GM19099 (cell line): ENCODE results near the gene PLAAT4.

Source experiments
- POLR2A ChIP-seq: IDR thresholded peaks from 3 replicates; pipeline ENCODE4 v1.6.1; 2011; ENCODE audit warnings: low read depth; ENCODE audit not compliant: insufficient read length; ENCODE audit errors: extremely low read depth

Gene PLAAT4

DNA sequence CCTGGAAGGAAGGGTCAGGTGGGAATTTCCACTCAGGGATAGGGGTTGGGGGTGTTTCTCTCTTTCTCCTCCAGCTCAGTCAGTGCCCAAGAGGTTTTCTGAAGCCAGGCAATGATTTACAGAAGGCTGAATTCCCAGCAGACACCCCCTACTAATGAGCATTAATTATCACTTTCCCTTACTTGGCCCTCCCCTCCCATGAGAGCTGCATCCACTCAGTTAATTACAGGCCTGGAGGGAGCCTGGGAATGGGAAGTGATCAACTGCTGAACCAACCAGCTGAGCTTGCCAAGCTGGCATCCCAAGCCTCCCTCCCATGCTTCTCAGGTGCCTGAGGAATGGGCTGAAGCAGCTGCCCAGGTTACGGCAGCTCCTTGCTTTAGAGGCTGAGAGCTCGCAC, 29.7 kb upstream of the PLAAT4 start:
- TF ChIP-seq POLR2A, result no peak

DNA sequence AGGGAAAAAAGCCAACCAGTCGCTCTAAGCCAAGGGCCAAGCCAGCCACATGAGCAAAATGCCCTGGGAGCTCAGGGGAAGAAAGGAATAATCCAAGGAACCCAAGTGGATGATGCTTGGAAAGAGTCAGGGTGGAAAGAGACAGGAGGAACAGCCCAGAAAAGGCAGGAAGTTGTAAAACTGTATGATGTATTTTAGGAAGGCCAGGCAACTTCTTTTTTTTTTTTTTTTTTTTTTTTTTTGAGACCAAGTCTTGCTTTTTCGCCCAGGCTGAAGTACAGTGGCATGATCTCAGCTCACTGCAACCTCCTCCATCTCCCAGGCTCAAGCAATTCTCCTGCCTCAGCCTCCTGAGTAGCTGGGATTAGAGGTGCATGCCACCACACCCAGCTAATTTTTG, 29.1 kb upstream of the PLAAT4 start:
- no peak for TF ChIP-seq POLR2A

DNA sequence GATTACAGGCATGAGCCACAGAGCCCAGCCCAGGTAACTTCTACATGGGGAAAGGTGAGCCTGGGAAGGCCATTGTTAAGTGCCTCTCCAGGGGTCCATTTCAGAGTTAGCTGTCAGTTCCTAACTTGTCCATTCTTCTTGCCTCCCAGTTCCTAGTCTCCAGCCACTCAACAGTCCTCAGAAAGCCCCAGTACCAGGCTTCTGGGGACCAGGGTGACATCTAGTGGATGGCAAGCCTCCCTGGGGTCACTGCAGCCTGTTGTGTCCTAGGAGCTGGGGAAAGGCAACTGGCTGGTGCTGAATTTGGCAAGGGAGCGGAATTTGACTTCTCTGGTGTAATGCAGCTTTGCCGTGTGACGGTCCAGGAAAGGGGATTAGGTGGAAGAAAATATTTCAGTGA, 28.6 kb upstream of the PLAAT4 start:
- no peak for TF ChIP-seq POLR2A

DNA sequence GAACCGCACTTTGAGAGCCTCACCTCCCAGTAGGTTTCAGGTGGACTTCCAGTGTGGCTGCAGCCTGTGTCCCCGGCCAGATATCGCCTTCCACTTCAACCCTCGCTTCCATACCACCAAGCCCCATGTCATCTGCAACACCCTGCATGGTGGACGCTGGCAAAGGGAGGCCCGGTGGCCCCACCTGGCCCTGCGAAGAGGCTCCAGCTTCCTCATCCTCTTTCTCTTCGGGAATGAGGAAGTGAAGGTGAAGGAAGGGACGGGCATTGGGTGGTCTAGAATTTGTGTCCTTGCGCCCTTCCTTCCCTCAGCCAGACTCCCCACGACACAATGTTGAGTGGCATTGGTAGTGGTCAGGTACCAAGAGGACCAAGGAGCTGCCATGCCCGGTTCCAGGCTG, 27.9 kb upstream of the PLAAT4 start:
- no peak for TF ChIP-seq POLR2A

DNA sequence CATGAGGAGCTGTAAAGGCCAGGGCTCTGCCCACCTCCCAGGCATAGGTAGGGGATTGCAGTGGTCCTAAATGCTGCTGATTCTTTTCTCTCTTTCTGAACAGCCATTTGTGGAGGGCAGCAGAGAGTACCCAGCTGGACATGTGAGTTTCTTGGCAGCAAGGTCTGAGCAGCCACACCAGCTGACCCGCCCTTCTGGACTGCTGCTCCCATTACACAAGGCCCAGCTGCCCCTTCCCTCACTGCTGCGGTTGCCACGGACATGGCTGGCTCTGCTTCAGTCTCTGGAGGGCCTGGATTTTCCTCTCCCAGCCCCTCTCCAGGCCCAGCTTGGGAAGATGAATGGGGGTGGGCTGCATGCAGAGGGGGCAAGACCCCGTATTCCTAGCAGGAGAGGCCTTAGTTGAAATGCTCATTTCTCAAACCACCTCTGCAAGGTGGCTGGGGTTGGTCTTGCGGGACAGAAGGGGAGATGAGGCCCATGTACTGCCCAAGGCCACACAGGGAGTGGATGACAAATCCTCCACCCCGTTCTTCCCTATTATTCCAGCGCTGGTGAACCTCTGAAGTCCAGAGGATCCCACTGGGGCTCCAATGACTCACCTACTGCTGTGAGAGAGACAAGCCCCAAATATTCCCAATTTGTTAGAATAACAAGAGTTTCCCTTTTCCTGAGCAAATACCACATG, 26.1 kb upstream of the PLAAT4 start:
- no peak for TF ChIP-seq POLR2A

DNA sequence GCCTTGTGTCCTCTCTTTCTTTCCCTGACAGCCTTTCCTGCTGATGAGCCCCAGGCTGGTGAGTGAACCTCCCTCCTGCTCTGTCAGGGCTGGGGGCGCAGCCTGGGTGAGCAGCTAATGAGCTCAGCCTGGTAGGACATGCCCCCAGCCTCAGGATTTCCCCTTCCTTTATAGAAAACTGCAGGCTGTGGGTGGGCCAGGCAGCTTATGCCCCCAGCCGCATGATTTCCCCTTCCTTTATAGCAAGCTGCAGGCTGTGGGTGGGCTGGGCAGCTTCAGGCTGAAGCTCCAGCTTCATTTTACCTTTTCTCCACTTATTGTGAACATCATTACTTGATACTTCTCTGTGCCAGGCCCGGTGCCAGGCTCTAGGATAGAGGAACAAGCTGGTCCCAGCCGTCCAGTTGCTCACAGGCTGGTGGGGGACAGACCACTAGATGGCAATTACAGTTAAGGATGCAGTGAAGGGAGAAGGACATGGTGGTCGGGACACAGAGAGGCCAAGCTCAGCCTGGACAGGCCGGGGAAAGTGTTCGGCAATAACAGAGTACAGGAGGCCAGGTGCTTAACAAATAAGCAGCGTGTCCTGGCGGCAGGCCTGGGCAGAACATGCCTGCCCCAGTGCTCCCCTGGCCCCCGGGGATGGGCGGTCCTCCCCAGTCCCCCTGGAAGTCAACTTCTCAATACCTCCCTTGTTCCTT, 25.4 kb upstream of the PLAAT4 start:
- TF ChIP-seq POLR2A, result no peak

DNA sequence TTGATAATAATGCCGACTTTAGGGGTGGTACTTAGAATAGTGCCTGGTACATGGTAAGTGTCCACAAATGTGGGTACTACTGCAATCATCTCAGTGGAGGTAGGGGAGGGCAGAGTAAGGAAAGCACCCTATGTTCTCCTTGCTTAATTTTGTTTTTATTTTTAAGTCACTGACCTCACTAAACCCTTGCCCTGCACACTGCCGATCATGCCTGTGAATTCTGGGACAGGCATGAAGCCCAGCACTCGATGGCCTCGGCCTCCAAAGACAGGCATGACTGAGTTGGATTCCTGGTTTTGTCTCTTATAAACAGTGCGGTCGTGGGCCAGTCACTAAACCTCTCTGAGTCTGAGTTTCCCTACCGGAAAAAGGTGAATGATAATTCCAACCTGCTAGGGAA, 23.8 kb upstream of the PLAAT4 start:
- TF ChIP-seq POLR2A, result no peak

DNA sequence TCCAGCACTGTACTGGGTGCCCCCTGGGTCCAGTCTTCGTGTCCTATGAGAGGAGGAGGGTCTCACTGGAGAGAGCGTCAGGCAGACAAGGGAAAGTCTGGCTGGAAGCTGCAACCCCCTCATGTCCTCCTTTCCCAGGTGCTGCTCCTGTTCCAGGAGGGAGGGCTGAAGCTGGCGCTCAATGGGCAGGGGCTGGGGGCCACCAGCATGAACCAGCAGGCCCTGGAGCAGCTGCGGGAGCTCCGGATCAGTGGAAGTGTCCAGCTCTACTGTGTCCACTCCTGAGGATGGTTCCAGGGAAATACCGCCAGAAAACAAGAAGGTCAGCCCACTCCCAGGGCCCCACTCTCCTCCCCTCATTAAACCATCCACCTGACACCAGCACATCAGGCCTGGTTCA, 20.5 kb upstream of the PLAAT4 start:
- TF ChIP-seq POLR2A, result no peak

DNA sequence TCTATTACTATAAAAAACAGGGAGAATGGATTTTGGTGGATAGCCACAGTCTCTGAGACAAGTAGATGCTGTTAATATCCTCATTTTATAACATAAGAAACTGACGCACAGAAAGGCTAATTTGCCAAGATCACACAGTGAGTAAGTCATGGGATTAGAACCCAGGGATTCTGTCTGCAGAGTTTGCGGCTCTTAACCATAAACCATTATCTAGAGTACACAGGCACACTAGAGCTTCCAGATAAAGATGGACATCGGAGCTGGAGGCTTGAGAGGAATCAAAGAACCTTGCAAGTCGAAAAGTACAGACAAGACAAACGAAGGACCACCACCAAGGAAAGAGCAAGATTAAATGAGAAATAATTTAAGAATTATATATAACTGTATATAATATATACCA, 19.5 kb upstream of the PLAAT4 start:
- no peak for TF ChIP-seq POLR2A

DNA sequence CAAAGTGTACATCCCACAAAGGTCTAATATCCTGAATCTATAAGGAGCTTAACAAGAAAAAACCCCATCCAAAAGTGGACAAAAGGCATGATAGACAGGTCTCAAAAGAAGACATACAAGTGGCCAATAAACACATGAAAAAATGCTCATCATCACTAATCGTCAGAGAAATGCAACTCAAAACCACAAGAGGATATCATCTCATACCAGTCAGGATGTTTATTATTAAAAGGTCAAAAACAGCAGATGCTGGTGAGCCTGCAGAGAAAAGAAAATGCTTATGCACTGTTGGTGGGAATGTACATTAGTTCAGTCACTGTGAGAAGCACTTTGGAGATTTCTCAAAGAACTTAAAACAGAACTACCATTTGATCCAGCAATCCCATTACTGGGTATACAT, 18.1 kb upstream of the PLAAT4 start:
- no peak for TF ChIP-seq POLR2A

DNA sequence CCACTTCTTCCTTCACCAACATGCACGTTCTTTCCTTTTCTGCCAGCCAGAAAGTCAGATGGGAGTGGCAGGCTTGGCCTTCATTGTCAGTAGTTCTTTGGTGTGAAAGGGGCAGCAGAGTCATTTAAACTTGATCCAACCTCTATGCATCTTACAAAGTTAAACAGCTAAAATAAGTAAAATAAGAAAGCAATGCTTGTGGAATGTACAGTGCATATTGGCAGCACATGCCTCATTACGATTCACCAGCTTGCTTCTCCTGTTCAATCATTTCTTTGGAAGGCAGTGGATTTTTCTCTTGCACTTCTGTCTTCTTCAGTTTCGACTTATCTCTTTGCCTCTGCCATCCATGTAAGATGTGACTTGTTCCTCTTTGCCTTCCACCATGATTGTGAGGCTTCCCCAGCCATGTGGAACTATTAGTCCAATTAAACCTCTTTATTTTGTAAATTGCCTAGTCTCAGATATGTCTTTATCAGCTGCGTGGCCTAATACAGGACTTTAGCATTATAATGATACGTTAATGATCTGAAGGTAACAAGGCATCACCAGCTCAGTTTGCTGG, 15.9 kb upstream of the PLAAT4 start:
- no peak for TF ChIP-seq POLR2A

DNA sequence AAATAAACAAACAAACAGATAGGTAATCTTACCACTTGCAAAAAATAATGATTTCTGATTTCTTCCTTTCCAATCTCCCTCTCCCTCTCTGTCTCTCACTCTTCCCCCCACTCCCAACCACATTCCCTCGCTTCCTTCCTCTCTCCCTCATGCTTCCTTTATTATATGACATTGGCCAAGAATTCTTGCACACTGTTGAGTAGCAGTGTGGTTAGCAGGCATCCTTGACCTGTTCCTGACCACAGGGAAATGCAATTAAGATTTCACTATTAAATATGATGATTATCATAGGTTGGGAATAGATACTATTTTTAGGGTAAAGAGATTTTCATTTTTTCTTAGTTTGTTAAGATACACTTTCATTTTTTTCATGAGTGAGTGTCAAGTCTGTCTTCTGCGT, 14.7 kb upstream of the PLAAT4 start:
- no peak for TF ChIP-seq POLR2A

DNA sequence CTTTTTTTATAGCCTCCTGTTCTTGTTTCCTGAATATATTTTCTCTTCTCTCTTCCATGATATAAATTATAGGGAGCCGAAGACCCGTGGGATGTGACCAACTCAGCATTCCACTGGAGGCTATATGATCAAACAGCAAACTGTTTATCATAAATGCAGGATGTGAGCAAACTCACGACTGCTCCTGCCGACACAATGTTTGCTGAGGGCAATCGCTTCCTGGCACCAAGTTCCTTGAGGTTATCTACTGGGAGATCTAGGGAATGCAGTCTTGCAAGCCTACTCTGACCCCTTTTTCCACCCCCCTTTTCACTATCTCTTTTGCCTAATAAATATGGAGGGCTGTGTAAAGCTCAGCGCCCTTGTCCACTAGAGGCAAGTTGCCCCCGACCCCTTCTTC, 13.5 kb upstream of the PLAAT4 start:
- TF ChIP-seq POLR2A, result no peak

DNA sequence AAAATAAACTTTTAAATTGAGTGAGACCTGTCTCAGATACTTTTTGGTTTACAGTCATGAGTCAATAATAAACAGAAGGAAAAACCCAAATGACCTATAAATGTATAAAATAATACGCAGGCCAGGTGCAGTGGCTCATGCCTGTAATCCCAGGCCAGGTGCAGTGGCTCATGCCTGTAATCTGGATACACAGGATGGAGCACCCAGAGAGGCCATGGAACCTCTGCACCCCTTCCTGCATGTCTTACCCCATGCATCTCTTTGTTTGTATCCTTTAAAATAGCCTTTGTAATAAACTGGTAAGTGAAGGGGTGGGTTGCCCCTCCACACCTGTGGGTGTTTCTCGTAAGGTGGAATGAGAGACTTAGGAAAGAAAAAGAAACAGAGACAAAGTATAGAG, 8.9 kb upstream of the PLAAT4 start:
- no peak for TF ChIP-seq POLR2A

DNA sequence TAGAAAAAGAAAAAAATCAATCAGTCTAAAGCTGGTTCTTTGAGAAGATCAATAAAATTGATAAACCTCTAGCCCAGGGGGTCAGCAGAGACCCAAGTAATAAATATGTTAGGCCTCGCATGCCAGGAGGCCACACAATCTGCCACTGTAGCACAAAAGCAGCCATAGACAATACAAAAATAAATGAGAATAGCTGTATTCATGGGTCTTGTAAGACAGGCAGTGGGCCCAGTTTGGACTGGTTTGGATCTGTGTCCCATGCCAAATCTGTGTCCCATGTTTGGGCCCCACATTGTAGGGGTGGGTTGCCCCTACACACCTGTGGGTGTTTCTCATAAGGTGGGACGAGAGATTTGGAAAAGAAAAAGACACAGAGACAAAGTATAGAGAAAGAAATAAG, 6.6 kb upstream of the PLAAT4 start:
- no peak for TF ChIP-seq POLR2A

DNA sequence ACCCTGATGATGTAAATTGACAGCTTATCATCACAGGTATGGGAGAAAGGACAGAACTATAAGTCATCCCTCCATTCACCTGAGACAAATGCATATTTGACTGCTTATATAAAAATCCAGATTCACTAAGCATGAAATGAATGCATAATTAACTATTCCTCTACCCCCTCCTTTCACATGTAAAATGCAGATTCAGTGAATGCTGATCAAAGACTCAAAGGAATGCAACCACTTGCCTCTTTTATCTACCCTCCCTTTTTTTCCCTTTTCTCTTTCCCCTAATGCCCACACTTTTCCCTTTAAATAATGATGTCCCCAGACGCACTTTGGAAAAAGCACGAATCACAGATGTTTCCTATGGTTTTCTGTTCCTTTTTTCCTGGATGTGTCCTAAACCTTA, 4.5 kb upstream of the PLAAT4 start:
- TF ChIP-seq POLR2A, result no peak

DNA sequence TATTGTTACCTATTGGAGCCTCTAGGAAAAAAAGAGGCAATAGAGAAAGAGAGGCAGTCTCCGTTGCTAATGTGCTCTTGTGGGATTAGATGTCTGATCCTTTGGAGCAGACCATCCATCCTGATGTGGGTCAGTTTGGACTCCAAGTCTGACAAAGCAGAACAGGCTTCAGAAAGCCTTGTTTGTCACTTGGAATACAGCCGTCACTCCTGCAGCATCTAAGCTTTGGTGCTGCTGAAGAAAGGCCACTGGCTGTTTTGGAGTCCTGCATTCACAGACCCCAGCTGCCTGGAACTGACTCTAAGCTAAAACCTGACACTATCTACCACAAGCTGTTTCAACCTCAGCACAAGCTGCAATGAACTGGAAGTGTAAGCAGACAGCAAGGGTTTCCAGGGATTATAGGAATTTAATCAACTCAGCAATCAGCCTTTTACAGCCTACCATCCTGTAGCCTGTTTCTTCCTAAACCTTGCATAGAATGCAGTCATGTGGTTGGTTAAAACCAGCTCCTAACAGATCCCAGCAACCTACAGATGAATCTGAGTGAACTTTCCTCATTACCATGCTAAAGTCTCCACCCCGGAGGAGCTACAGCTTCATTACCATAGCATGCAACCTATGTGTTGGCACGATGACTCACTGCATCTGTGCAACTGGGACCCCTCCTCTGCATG, 3.7 kb upstream of the PLAAT4 start:
- TF ChIP-seq POLR2A, result no peak

DNA sequence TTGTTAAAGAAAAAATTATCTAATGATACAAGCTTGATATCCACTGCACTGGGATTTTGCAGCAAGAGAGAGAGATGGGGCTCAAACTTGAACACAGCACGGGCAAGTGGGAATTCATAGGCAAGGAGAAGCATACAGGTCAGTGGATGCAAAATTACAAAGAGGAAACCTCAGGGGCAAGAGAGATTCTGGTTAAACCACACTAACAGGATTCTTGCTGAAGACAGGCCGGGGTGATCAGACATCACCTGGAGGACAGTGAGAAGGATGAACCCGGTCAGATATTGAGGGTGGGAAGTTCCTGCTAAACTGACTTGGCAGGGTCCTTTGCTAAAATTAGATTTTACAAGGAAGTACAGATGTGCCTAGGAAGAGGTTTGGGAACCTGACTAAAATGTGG, 2.5 kb upstream of the PLAAT4 start:
- no peak for TF ChIP-seq POLR2A
